ENCODE measurements around the gene OAT. TPM values are rescaled to one million over a fixed set of nuclear protein-coding genes. Genes with fewer than 3 reads are reported as not detected.

OAT gene
- total and polyA plus RNA-seq, 8 donors = 9.9 to 35.5 (median 20.5) TPM

GRCh38 chr10:124380256-124380995 lies 38.3 kb downstream of the OAT start:
- H3K4me1 ChIP-seq = no peaks in the 10 kb centered on the region

GRCh38 chr10:124379609-124380193 lies 39.0 kb downstream of the OAT start:
- peak in 1 of 4 donors; percentile 46 for ATAC-seq
- no peaks in the 10 kb centered on the region for H3K27me3 ChIP-seq
- H3K36me3 ChIP-seq = no peaks in the 10 kb centered on the region
- no peak overlapping the region for H3K4me3 ChIP-seq
- intact Hi-C loops (cut with DNase I) = loop anchor here in 1 of 3 donors (5.0 kb wide), 1 partner anchor 377 kb away; no protein-coding TSS in a partner anchor
- FAIRE-seq = no peak
- H3K27ac ChIP-seq = no peak overlapping the region
- H3K9me3 ChIP-seq = no peaks in the 10 kb centered on the region
- TF ChIP-seq CTCF (IDR thresholded peaks at IDR 0.05) = no peak
- DNase-seq = no peak
- 51 to 61% methylated on average over 10 of the region's 10 CpGs for WGBS, 2 donors
- no peaks in the 10 kb centered on the region for H3K4me1 ChIP-seq

More at GRCh38 chr10:124380256-124380995, 38.3 kb downstream of the OAT start:
- whole genome bisulfite sequencing, 2 donors = 39 to 54% methylated on average over 9 of the region's 9 CpGs
- FAIRE-seq (no peak), ATAC-seq (no peak), DNase-seq (no peak)
- Histone ChIP-seq H3K27ac (no peak overlapping the region), H3K27me3 (no peaks in the 10 kb centered on the region), H3K9me3 (no peaks in the 10 kb centered on the region), H3K36me3 (no peaks in the 10 kb centered on the region), H3K4me3 (no peak overlapping the region)
- intact Hi-C loops (cut with DNase I) = no loop called here
- no peak for TF ChIP-seq CTCF (IDR thresholded peaks at IDR 0.05)

GRCh38 chr10:124378881-124379471 lies 39.7 kb downstream of the OAT start:
- Histone ChIP-seq H3K9me3 (no peaks in the 10 kb centered on the region), H3K36me3 (no peaks in the 10 kb centered on the region), H3K4me1 (no peaks in the 10 kb centered on the region), H3K4me3 (no peak overlapping the region), H3K27me3 (no peaks in the 10 kb centered on the region), H3K27ac (no peak overlapping the region)
- WGBS, 2 donors = 50 to 57% methylated on average over 16 of the region's 16 CpGs
- TF ChIP-seq CTCF (IDR thresholded peaks at IDR 0.05) = no peak
- no peak for DNase-seq
- ATAC-seq = peak in 2 of 4 donors; percentile 16 to 28
- no peak for FAIRE-seq
- intact Hi-C loops (cut with DNase I) = loop anchor here in 1 of 3 donors (5.0 kb wide), 1 partner anchor 377 kb away; no protein-coding TSS in a partner anchor

- no peak for ATAC-seq
- Histone ChIP-seq H3K27ac (no peak overlapping the region), H3K36me3 (no peaks in the 10 kb centered on the region), H3K4me1 (no peaks in the 10 kb centered on the region), H3K9me3 (no peaks in the 10 kb centered on the region), H3K27me3 (no peaks in the 10 kb centered on the region), H3K4me3 (no peak overlapping the region)
- TF ChIP-seq CTCF (IDR thresholded peaks at IDR 0.05) = no peak
- FAIRE-seq = no peak
- no peak for DNase-seq
- WGBS, 2 donors = 62 to 68% methylated on average over 7 of the region's 7 CpGs
- intact Hi-C loops (cut with DNase I) = loop anchor here in 1 of 3 donors (5.0 kb wide), 1 partner anchor 376 kb away; no protein-coding TSS in a partner anchor
These were observed 40.5 kb downstream of the OAT start for GRCh38 chr10:124378271-124378670.
